GM13976 (cell line): ENCODE data around the gene DSN1.

Source experiments
- DNase-seq: peaks from one replicate; pipeline ENCODE4 v3.0.0; 2012; ENCODE audit warnings: low spot score
- in situ Hi-C: fragments of 300-500 bp; cut with MboI; formaldehyde crosslinking; loops from one replicate; pipeline ENCODE4 v1.12.0; 2022; ENCODE audit warnings: low sequenced_read_pairs, mixed read lengths, inconsistent platforms; ENCODE audit not compliant: unreplicated experiment
- TF ChIP-seq, protein P1 (sequence below): IDR thresholded peaks from 2 replicates; pipeline ENCODE4 v1.5.1; 2012; ENCODE audit warnings: borderline replicate concordance, mild to moderate bottlenecking; ENCODE audit not compliant: insufficient read depth; ENCODE audit errors: extremely low read depth, missing control alignments, control extremely low read depth

Gene DSN1, protein sequence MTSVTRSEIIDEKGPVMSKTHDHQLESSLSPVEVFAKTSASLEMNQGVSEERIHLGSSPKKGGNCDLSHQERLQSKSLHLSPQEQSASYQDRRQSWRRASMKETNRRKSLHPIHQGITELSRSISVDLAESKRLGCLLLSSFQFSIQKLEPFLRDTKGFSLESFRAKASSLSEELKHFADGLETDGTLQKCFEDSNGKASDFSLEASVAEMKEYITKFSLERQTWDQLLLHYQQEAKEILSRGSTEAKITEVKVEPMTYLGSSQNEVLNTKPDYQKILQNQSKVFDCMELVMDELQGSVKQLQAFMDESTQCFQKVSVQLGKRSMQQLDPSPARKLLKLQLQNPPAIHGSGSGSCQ

DNA sequence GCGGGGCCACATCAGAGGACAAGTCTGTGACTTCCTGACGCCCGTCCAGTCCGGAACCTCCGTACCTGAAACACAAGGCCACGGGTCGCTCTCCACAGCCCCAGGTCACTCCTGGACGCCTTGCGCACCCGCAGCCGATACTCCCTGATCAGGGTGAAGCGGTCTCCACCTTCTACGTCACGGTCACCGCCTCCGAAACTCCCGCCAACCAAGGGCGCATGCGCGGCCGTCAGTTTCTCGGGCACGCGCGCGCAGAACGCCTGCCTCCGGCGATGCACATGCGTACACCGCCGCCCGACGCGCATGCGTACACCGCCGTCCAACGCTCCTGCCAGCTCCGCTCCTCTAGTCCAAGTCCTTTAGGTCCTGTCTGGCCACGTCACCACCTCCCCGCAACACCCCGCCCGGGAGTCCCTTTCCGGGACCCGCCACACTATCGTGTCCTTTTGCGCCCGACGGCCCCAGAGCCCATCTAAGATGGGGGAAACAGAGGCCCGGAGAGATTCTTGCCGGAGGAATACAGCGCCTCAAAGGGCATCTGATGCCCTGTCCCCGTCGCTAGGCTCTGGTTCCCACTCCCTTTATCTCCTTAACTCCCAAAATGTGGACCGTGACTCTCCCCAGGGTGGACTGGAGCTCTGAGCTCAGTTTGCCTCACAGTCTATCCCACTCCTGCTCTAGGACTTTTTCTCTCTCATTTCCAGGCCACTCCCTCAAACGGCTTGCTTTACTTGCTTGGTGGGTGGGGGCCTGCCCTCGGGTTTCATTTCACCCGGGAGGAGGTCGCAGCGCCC, at the start of gene DSN1:
Gene DSN1 (minus strand): TSS at position 167 of the 794 bp plus-strand sequence. CDS start 2,305 bp downstream, outside the sequence.
- in situ Hi-C loops, result no loop called here
- TF ChIP-seq, protein P1, sequence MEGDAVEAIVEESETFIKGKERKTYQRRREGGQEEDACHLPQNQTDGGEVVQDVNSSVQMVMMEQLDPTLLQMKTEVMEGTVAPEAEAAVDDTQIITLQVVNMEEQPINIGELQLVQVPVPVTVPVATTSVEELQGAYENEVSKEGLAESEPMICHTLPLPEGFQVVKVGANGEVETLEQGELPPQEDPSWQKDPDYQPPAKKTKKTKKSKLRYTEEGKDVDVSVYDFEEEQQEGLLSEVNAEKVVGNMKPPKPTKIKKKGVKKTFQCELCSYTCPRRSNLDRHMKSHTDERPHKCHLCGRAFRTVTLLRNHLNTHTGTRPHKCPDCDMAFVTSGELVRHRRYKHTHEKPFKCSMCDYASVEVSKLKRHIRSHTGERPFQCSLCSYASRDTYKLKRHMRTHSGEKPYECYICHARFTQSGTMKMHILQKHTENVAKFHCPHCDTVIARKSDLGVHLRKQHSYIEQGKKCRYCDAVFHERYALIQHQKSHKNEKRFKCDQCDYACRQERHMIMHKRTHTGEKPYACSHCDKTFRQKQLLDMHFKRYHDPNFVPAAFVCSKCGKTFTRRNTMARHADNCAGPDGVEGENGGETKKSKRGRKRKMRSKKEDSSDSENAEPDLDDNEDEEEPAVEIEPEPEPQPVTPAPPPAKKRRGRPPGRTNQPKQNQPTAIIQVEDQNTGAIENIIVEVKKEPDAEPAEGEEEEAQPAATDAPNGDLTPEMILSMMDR, result no peak
- peak; percentile 98 for DNase-seq

DNA sequence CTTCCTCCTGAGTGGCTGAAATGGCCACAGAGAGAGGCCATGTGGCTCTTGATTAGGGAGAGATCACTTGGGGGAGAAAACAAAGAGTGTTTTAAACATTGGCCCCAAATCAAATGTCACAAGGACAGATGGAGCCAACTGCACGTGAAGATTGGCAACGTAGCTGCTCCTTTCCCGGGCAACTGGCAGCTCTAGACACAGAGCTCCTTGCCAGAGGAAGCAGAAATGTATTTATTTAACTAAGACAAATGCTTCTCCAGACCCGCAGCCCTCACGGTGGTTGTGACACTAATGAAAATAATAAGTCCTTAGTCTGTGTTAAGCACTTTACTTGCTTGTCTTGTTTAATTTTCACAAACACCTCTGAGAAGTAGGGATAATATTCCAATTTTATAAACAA, 49.6 kb upstream of the DSN1 start:
- DNase-seq, result no peak
- in situ Hi-C loops, result no loop called here
- TF ChIP-seq, protein P1, result no peak

DNA sequence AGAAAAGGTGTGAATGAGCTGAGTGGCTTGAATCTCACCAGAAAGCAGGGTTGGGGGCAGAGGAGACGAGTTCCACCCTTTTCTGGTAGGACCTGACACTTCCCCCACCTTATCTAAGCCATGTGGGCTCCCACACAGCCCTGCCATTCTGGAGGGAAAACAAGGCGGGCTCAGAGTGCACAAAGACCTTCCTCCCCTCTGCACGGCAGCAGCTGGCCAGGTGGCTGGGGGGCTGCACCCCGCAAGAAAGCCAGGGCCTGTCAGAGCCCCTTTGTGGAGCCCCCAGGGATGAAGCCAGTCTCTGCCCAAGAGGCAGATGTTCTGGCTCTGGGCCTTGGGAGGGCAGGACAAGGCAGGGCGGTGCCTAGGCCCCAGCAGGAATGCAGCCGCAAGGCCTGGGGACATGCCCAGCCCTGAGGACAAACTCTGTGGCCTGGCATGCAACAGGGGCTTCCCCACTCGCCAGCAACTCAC, 48.4 kb upstream of the DSN1 start:
- in situ Hi-C loops, result no loop called here
- DNase-seq, result no peak
- TF ChIP-seq, protein P1, result no peak

DNA sequence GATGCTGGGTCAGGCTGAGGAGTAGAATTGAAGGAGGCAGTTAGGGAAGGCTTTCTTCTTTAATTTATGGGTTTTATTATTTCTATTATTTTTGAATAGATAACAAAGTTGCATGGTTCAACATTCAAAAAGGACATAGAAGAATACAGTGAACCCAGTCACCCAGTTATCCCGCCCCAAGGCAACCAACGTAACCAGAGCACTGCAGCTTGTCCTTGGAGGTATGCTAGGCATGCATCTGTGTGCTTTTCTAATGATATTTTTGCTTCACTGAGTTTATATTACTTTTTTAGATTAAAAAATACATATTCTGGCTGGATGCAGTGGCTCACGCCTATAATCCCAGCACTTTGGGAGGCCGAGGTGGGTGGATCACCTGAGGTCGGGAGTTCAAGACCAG, 47.4 kb upstream of the DSN1 start:
- in situ Hi-C loops, result no loop called here
- TF ChIP-seq, protein P1, result no peak
- no peak for DNase-seq

DNA sequence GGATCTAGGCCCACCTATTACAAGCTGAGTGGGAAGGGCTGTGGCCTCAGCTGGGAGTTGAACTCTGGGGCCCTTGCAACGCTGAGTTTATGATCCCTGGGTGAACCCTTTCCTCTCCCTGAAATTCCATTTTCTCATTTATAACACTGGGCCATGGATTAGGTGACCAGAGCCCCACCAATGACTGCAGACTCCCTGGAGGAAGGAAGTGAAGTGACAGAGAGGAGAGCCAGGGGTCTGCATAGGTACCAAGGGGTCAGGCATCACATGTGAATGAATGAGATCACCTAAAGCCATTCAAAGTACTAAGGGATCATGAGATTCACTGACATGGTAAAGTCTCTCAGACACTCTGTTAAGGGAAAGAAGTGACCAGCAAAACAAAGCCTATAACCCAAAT, 46.5 kb upstream of the DSN1 start:
- no peak for DNase-seq
- in situ Hi-C loops, result no loop called here
- TF ChIP-seq, protein P1, result no peak

DNA sequence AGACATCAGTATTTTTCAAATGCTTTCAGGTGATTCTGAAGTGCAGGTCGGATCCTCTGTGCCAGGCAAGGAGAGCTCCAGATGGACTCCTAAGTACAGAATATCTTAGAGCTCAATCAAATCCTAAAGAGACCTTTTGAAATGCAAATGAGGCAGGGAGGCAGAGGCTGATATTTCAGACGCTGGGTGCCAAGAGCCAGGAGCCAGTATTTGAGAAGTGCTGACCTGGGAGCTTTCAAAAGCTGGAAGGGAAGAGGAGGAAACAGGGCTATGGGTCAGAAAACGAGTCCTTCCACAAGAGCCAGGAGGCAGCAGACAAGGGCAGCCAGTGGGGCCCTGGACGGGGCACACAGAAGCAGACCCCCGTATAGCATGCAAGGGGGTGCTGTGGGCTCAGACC, 46.1 kb upstream of the DSN1 start:
- in situ Hi-C loops, result no loop called here
- no peak for DNase-seq
- TF ChIP-seq, protein P1, result no peak
